Measurements from ENCODE around the gene BAZ2A. TPM values are rescaled to one million over a fixed set of nuclear protein-coding genes. Genes with fewer than 3 reads are reported as not detected.

Gene BAZ2A
- total RNA-seq, 1 experiment from 2014 or later = 106 TPM

GRCh38 chr12:56634837-56635791 lies 5.0 kb upstream of the BAZ2A start:
- Histone ChIP-seq H2AFZ (ENCODE audit: low read depth, low read length, poor library complexity, severe bottlenecking) (no peak overlapping the region), H3K4me1 (ENCODE audit: control insufficient read depth in 1 of 2, insufficient read depth in 2 of 2, low read length in 2 of 2) (peaks cover 44 to 76% of the 10 kb centered on the region in 2 experiments), H3K9me2 (ENCODE audit: insufficient read depth) (no peaks in the 10 kb centered on the region), H3K9ac (ENCODE audit: low read length) (peak overlapping the region; percentile 79), H3K27ac (ENCODE audit: low read depth, low read length) (peak overlapping the region; percentile 88), H3K4me2 (ENCODE audit: low read length) (peak overlapping the region; percentile 98), H3K9me3 (ENCODE audit: control insufficient read depth in 1 of 2, insufficient read depth in 1 of 2, low read depth in 1 of 2, low read length in 2 of 2) (no peaks in the 10 kb centered on the region), H3K79me2 (ENCODE audit: insufficient read depth, low read length) (peaks cover 49% of the 10 kb centered on the region), H3K36me3 (ENCODE audit: control insufficient read depth in 1 of 2, insufficient read depth in 2 of 2, low read length in 2 of 2) (peaks cover 20 to 24% of the 10 kb centered on the region in 2 experiments), H3K4me3 (replicated peaks in 1 of 2; ENCODE audit: low read depth in 1 of 2, low read length in 2 of 2) (peak overlapping the region; percentile 80 to 93), H4K20me1 (ENCODE audit: insufficient read depth) (no peaks in the 10 kb centered on the region), H3K27me3 (ENCODE audit: insufficient read depth, low read length) (no peaks in the 10 kb centered on the region)
- POLR2A ChIA-PET = interaction anchor here (0.7 to 2.3 kb wide), 7 partner anchors 11 to 120 kb away, joined by 3 to 23 read pairs (median 4); partner anchors contain the start of genes ATP5F1B, NACA, PTGES3 and RBMS2
- TSS peak; percentile 51 for BruUV-seq (replicated peaks)
- RAD21 ChIA-PET (ENCODE audit: low non-redundant PET in 1 of 2, low total read pairs in 2 of 2, uncharacterized antibody in 2 of 2, unreplicated experiment in 2 of 2) = no interaction called here
- DNase-seq (ENCODE audit: low read depth, low spot score) (peak; percentile 79), ATAC-seq (peak; percentile 57)
- peak; percentile 65 for TF ChIP-seq POLR2AphosphoS5 (IDR thresholded peaks at IDR 0.05; ENCODE audit: low read depth, low read length)
- TF ChIP-seq YY1 (IDR thresholded peaks at IDR 0.05; ENCODE audit: extremely low read depth, insufficient replicate concordance, low read depth, low read length) = peak; percentile 60
- TF ChIP-seq ZBTB33 (IDR thresholded peaks at IDR 0.05; ENCODE audit: extremely low read depth, insufficient replicate concordance, low read length) = no peak
- peak in 2 of 3 experiments; percentile 56 to 63; a peak in 4 of 6 replicates for TF ChIP-seq CTCF (IDR thresholded peaks at IDR 0.05 in 2 of 3, conservative IDR thresholded peaks at IDR 0.05 in 1 of 3; ENCODE audit: borderline replicate concordance in 1 of 3, insufficient read depth in 1 of 3, low read depth in 2 of 3, low read length in 2 of 3)
- TF ChIP-seq ZFX (IDR thresholded peaks at IDR 0.05) = peak; percentile 56; the same call in 1 of the 2 replicates
- CTCF ChIA-PET = interaction anchor here (1.0 to 3.6 kb wide), 7 partner anchors 7 to 445 kb away, joined by 3 to 34 read pairs (median 6); partner anchors contain the start of genes PTGES3 and STAT2
- intact Hi-C loops (cut with micrococcal nuclease) = no loop called here
